OCI-LY1 (cell line): ENCODE results near the gene TMEM179.

ENCODE experiments used
- H2AFZ ChIP-seq: fragments of 200-600 bp; sonication (generic), shearing (Covaris generic); 2 replicates; pipeline ENCODE4 v1.6.0; 2014; ENCODE audit warnings: antibody characterized with exemption, mild to moderate bottlenecking, low read length
- H3F3A ChIP-seq: fragments of 200-600 bp; sonication (generic), shearing (Covaris generic); 2 replicates; pipeline ENCODE4 v1.6.0; 2014; ENCODE audit warnings: mild to moderate bottlenecking, antibody characterized with exemption, low read length, moderate library complexity; ENCODE audit not compliant: insufficient read depth
- H3K27ac ChIP-seq: fragments of 200-600 bp; sonication (generic); 2 replicates; pipeline ENCODE4 v1.5.1; 2014; ENCODE audit warnings: low read length, mixed run types, mild to moderate bottlenecking, low read depth; ENCODE audit not compliant: poor library complexity, severe bottlenecking
- H3K27me3 ChIP-seq: fragments of 200-600 bp; sonication (generic); 2 replicates; pipeline ENCODE4 v1.6.0; 2014; ENCODE audit warnings: antibody characterized with exemption, mild to moderate bottlenecking, low read length, moderate library complexity; ENCODE audit not compliant: insufficient read depth
- H3K36me3 ChIP-seq: fragments of 200-600 bp; sonication (generic); 2 replicates; pipeline ENCODE4 v1.6.1; 2014; ENCODE audit warnings: mild to moderate bottlenecking, antibody characterized with exemption, low read length, moderate library complexity, mixed read lengths; ENCODE audit not compliant: insufficient read depth
- H3K4me1 ChIP-seq: fragments of 200-600 bp; sonication (generic); 2 replicates; pipeline ENCODE4 v1.5.1; 2014; ENCODE audit warnings: mild to moderate bottlenecking, low read length, moderate library complexity; ENCODE audit not compliant: insufficient read depth, severe bottlenecking
- H3K4me2 ChIP-seq: fragments of 200-600 bp; sonication (generic), shearing (Covaris generic); 2 replicates; pipeline ENCODE4 v1.6.1; 2014; ENCODE audit warnings: low read length
- H3K4me3 ChIP-seq: fragments of 200-600 bp; sonication (generic); 2 replicates; pipeline ENCODE4 v1.5.1; 2014; ENCODE audit warnings: low read length, low read depth, mild to moderate bottlenecking, mixed read lengths; ENCODE audit not compliant: poor library complexity, severe bottlenecking
- H3K79me2 ChIP-seq: fragments of 200-600 bp; shearing (Covaris generic); 2 replicates; pipeline ENCODE4 v1.6.1; 2016; ENCODE audit warnings: mixed run types, low read length, mixed read lengths; ENCODE audit not compliant: insufficient read depth
- H3K9ac ChIP-seq: fragments of 200-600 bp; sonication (generic), shearing (Covaris generic); 2 replicates; pipeline ENCODE4 v1.6.1; 2014; ENCODE audit warnings: mild to moderate bottlenecking, low read length, mixed read lengths
- H3K9me2 ChIP-seq: fragments of 200-600 bp; sonication (generic), shearing (Covaris generic); 2 replicates; pipeline ENCODE4 v1.6.1; 2014; ENCODE audit warnings: low read depth, mild to moderate bottlenecking, low read length, mixed read lengths
- H3K9me3 ChIP-seq: fragments of 200-600 bp; shearing (Covaris generic); 2 replicates; pipeline ENCODE4 v1.6.1; 2014; ENCODE audit warnings: low read length, mixed read lengths
- H4K20me1 ChIP-seq: fragments of 200-600 bp; sonication (generic), shearing (Covaris generic); 2 replicates; pipeline ENCODE4 v1.6.0; 2016; ENCODE audit warnings: mild to moderate bottlenecking, low read length; ENCODE audit not compliant: insufficient read depth
- EZH2 ChIP-seq: fragments of 200-600 bp; sonication (generic), shearing (Covaris generic); IDR thresholded peaks from 2 replicates; pipeline ENCODE4 v1.8.0; 2017; ENCODE audit warnings: borderline replicate concordance, mixed run types, mild to moderate bottlenecking, antibody characterized with exemption, low read length, moderate library complexity, mixed read lengths
- TF ChIP-seq, protein P1 (sequence below): fragments of 200-600 bp; sonication (generic), shearing (Covaris generic); IDR thresholded peaks from 2 replicates; pipeline ENCODE4 v1.5.1; 2017; ENCODE audit warnings: mild to moderate bottlenecking, antibody characterized with exemption, low read length, moderate library complexity, mixed read lengths

The TMEM179 gene

DNA sequence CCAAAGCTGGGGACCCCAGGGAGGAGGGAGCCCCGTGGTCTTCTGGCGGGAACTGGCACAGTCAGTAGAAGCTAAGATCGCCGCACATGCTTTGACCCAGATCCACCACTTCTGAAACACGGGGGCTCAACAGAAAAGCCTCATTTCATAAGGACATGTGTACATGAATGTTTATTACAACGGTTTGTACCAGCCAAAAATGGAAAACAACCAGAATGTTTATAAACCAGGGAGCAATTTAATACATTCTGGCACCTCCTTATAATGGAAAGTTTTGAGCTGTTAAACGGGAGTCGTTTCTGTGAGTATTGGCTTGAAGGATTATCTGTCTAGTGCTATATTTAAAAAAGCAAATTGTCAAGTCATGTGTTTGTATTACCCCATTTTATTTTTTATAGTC, 7.3 kb upstream of the TMEM179 start:
- H3K9me2 ChIP-seq, result no peaks in the 10 kb centered on the region
- H3K9me3 ChIP-seq, result no peaks in the 10 kb centered on the region
- H3K27ac ChIP-seq, result no peak overlapping the region
- H3F3A ChIP-seq, result no peaks in the 10 kb centered on the region
- H3K4me3 ChIP-seq, result no peak overlapping the region
- H3K4me1 ChIP-seq, result no peaks in the 10 kb centered on the region
- H3K4me2 ChIP-seq, result no peak overlapping the region
- H3K9ac ChIP-seq, result no peak overlapping the region
- H3K36me3 ChIP-seq, result no peaks in the 10 kb centered on the region
- H3K79me2 ChIP-seq, result no peaks in the 10 kb centered on the region
- 0 out of 2 replicates have a peak, but pooled peaks cover 4% of the 10 kb centered on the region for H3K27me3 ChIP-seq
- TF ChIP-seq, protein P1, sequence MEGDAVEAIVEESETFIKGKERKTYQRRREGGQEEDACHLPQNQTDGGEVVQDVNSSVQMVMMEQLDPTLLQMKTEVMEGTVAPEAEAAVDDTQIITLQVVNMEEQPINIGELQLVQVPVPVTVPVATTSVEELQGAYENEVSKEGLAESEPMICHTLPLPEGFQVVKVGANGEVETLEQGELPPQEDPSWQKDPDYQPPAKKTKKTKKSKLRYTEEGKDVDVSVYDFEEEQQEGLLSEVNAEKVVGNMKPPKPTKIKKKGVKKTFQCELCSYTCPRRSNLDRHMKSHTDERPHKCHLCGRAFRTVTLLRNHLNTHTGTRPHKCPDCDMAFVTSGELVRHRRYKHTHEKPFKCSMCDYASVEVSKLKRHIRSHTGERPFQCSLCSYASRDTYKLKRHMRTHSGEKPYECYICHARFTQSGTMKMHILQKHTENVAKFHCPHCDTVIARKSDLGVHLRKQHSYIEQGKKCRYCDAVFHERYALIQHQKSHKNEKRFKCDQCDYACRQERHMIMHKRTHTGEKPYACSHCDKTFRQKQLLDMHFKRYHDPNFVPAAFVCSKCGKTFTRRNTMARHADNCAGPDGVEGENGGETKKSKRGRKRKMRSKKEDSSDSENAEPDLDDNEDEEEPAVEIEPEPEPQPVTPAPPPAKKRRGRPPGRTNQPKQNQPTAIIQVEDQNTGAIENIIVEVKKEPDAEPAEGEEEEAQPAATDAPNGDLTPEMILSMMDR, result no peak
- TF ChIP-seq EZH2, result no peak
- no peak overlapping the region for H2AFZ ChIP-seq
- no peaks in the 10 kb centered on the region for H4K20me1 ChIP-seq

DNA sequence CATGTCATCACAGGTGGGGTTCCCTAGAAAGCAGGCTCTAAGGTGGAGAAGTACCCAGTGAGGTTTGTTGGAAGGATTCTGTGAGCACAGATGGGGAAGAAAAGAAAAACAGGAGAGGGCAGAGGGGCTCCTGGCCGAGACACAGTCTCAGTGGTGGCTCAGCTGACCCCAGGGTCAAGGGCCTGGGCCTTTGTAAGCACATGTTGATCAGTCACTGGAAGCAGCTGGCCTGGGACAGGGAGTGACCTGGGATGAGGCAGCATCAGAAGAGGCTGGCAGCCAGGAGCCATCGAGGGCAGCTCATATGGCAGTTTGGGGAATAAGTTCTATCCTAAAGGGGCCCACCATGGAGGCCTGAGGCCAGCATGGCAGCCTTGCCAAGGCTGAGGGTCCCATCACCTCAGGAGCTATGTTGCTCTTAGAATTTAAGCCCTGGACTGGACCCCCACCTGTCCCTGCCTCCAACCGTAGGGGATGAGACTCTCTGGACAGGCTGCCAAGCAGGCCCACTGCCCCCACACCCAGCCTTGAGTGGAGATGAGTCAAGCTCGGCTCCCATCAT, 6.3 kb upstream of the TMEM179 start:
- H3K4me3 ChIP-seq, result no peak overlapping the region
- H3K27ac ChIP-seq, result no peak overlapping the region
- H3K36me3 ChIP-seq, result no peaks in the 10 kb centered on the region
- H3K27me3 ChIP-seq, result 0 out of 2 replicates have a peak, but pooled peaks cover 4% of the 10 kb centered on the region
- H3K79me2 ChIP-seq, result no peaks in the 10 kb centered on the region
- H3F3A ChIP-seq, result no peaks in the 10 kb centered on the region
- H3K4me2 ChIP-seq, result no peak overlapping the region
- H3K9me2 ChIP-seq, result no peaks in the 10 kb centered on the region
- H2AFZ ChIP-seq, result no peak overlapping the region
- no peaks in the 10 kb centered on the region for H3K4me1 ChIP-seq
- H3K9me3 ChIP-seq, result no peaks in the 10 kb centered on the region
- H4K20me1 ChIP-seq, result no peaks in the 10 kb centered on the region
- no peak for TF ChIP-seq EZH2
- TF ChIP-seq, protein P1, result no peak
- H3K9ac ChIP-seq, result no peak overlapping the region

DNA sequence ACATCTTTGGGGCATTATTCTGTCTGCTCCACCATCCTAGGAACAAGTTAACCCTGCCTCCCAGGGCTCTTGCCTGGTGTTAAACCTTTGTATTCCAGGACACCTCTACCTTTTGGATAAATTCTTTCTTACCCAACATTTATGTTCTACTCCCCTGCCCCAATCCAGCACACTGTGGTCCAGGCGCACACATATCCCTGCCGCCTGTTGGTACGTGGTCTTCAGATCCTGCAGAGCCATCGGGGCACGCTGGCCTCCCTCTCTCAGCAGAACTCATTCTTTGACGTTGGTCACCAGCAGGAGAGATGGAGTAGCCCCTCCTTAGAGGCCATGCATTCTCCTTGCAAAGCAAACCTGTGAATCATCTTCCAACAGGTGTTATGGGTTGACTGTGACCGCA, 5.1 kb upstream of the TMEM179 start:
- no peaks in the 10 kb centered on the region for H3K79me2 ChIP-seq
- H3K9me2 ChIP-seq, result no peaks in the 10 kb centered on the region
- H3K4me2 ChIP-seq, result no peak overlapping the region
- H3K4me3 ChIP-seq, result no peak overlapping the region
- no peaks in the 10 kb centered on the region for H3K4me1 ChIP-seq
- H3K36me3 ChIP-seq, result no peaks in the 10 kb centered on the region
- no peak overlapping the region for H3K27ac ChIP-seq
- H4K20me1 ChIP-seq, result no peaks in the 10 kb centered on the region
- no peaks in the 10 kb centered on the region for H3F3A ChIP-seq
- no peaks in the 10 kb centered on the region for H3K9me3 ChIP-seq
- TF ChIP-seq EZH2, result no peak
- TF ChIP-seq, protein P1, result no peak
- no peak overlapping the region for H2AFZ ChIP-seq
- H3K9ac ChIP-seq, result no peak overlapping the region
- 0 out of 2 replicates have a peak, but pooled peaks cover 4% of the 10 kb centered on the region for H3K27me3 ChIP-seq
